Gastroesophageal sphincter (tissue), 3 donors: ENCODE results near the gene ABCC9.

Experiments used
- EP300 ChIP-seq: sonication (generic); formaldehyde crosslinking; IDR thresholded peaks from one replicate; pipeline ENCODE4 v1.6.1; 2017; ENCODE audit warnings: antibody characterized with exemption, mild to moderate bottlenecking
- POLR2A ChIP-seq, 2 donors: fragments of 450-650 bp; IDR thresholded peaks; one replicate each; pipeline ENCODE4 v1.6.1; 2017; ENCODE audit warnings: antibody characterized with exemption in 2 of 2, mild to moderate bottlenecking in 2 of 2, moderate library complexity in 1 of 2
- POLR2AphosphoS5 ChIP-seq: sonication (generic); formaldehyde crosslinking; IDR thresholded peaks from one replicate; pipeline ENCODE4 v1.6.1; 2017; ENCODE audit warnings: antibody characterized with exemption
- TF ChIP-seq, protein P1 (sequence below), 4 experiments: fragments of 200-600 bp in 2 of 4; fragments of 450-650 bp in 2 of 4; sonication (generic) in 1 of 4; IDR thresholded peaks; one replicate each; pipeline ENCODE4 v1.5.1; 2017 to 2019; ENCODE audit warnings: antibody characterized with exemption in 4 of 4, mild to moderate bottlenecking in 2 of 4, moderate library complexity in 2 of 4

DNA sequence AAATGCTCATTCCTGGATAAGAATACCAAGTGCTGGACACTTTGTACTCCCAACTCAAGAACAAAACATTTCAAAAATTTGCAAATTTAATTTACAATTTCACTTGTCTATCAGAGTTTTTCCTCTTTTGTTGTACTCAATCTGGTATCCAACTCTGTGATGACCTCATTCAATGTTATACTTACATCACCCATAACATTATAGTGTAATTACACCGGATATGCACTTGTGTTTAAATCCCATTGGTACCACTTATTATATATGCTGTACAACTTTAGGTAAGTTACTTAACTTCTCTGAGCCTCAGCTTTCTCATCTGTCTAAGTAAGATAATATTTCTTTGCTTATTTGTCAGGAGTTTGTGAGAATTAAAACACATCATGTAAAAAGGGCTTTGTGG, 90.1 kb downstream of the ABCC9 start:
- TF ChIP-seq POLR2AphosphoS5 (no peak), EP300 (no peak), POLR2A (IDR thresholded peaks at IDR 0.05) (no peak)
- TF ChIP-seq, protein P1, sequence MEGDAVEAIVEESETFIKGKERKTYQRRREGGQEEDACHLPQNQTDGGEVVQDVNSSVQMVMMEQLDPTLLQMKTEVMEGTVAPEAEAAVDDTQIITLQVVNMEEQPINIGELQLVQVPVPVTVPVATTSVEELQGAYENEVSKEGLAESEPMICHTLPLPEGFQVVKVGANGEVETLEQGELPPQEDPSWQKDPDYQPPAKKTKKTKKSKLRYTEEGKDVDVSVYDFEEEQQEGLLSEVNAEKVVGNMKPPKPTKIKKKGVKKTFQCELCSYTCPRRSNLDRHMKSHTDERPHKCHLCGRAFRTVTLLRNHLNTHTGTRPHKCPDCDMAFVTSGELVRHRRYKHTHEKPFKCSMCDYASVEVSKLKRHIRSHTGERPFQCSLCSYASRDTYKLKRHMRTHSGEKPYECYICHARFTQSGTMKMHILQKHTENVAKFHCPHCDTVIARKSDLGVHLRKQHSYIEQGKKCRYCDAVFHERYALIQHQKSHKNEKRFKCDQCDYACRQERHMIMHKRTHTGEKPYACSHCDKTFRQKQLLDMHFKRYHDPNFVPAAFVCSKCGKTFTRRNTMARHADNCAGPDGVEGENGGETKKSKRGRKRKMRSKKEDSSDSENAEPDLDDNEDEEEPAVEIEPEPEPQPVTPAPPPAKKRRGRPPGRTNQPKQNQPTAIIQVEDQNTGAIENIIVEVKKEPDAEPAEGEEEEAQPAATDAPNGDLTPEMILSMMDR (IDR thresholded peaks at IDR 0.05), result no peak
